H9 (cell line): ENCODE data around the gene GSTA4. TPM values are rescaled to one million over a fixed set of nuclear protein-coding genes. Genes with fewer than 3 reads are reported as not detected.

Source experiments
- DNase-seq: peaks from one replicate; pipeline ENCODE4 v3.0.0-alpha.2; 2017
- H2AFZ ChIP-seq: one replicate; pipeline ENCODE4 v1.6.1; 2013; ENCODE audit warnings: mild to moderate bottlenecking, low read length, control low read depth, moderate library complexity
- H2AK5ac ChIP-seq: 2 replicates; pipeline ENCODE4 v1.6.1; 2013; ENCODE audit warnings: low read length, control low read depth, mixed read lengths; ENCODE audit not compliant: insufficient read length
- H2BK120ac ChIP-seq: one replicate; pipeline ENCODE4 v1.6.1; 2013; ENCODE audit warnings: low read depth, mild to moderate bottlenecking, low read length, control low read depth, inconsistent platforms; ENCODE audit not compliant: poor library complexity, severe bottlenecking
- H2BK12ac ChIP-seq: 2 replicates; pipeline ENCODE4 v1.6.1; 2013; ENCODE audit warnings: low read length, control low read depth, mixed read lengths, low read depth; ENCODE audit not compliant: insufficient read length
- H2BK15ac ChIP-seq: 2 replicates; pipeline ENCODE4 v1.6.1; 2013; ENCODE audit warnings: low read depth, low read length, control low read depth
- H2BK20ac ChIP-seq: one replicate; pipeline ENCODE4 v1.6.1; 2013; ENCODE audit warnings: low read depth, mild to moderate bottlenecking, low read length, control low read depth, inconsistent platforms; ENCODE audit not compliant: poor library complexity, severe bottlenecking
- H2BK5ac ChIP-seq: 2 replicates; pipeline ENCODE4 v1.6.1; 2013; ENCODE audit warnings: low read length, control low read depth, mixed read lengths; ENCODE audit not compliant: insufficient read length
- H3K14ac ChIP-seq: 2 replicates; pipeline ENCODE4 v1.6.1; 2013; ENCODE audit warnings: low read length, control low read depth; ENCODE audit not compliant: insufficient read depth
- H3K18ac ChIP-seq: 2 replicates; pipeline ENCODE4 v1.6.1; 2013; ENCODE audit warnings: low read depth, mild to moderate bottlenecking, mixed read lengths, low read length, control low read depth; ENCODE audit not compliant: insufficient read length
- H3K23ac ChIP-seq: 2 replicates; pipeline ENCODE4 v1.6.1; 2013; ENCODE audit warnings: low read length, control low read depth, mixed read lengths, low read depth; ENCODE audit not compliant: insufficient read length
- H3K23me2 ChIP-seq: 2 replicates; pipeline ENCODE4 v1.6.1; 2013; ENCODE audit warnings: low read depth, mild to moderate bottlenecking, mixed read lengths, low read length, control low read depth; ENCODE audit not compliant: insufficient read length, poor library complexity, severe bottlenecking
- H3K27ac ChIP-seq: 2 replicates; pipeline ENCODE4 v1.5.1; 2013; ENCODE audit warnings: low read length, control low read depth, mixed read lengths, low read depth; ENCODE audit not compliant: insufficient read length
- H3K27me3 ChIP-seq: 2 replicates; pipeline ENCODE4 v1.6.1; 2013; ENCODE audit warnings: low read length, control low read depth, inconsistent platforms; ENCODE audit not compliant: insufficient read depth
- H3K4ac ChIP-seq: 2 replicates; pipeline ENCODE4 v1.6.1; 2013; ENCODE audit warnings: low read depth, mild to moderate bottlenecking, control low read depth, inconsistent platforms, low read length, moderate library complexity
- H3K4me1 ChIP-seq: 2 replicates; pipeline ENCODE4 v1.6.1; 2013; ENCODE audit warnings: low read length, control low read depth, inconsistent platforms; ENCODE audit not compliant: insufficient read depth
- H3K4me2 ChIP-seq: 2 replicates; pipeline ENCODE4 v1.6.1; 2013; ENCODE audit warnings: low read length, control low read depth, mixed read lengths; ENCODE audit not compliant: insufficient read length, insufficient read depth
- H3K56ac ChIP-seq: 2 replicates; pipeline ENCODE4 v1.6.1; 2013; ENCODE audit warnings: low read depth, mild to moderate bottlenecking, mixed read lengths, low read length, control low read depth; ENCODE audit not compliant: insufficient read length
- H3K79me1 ChIP-seq: 2 replicates; pipeline ENCODE4 v1.6.1; 2013; ENCODE audit warnings: low read depth, mild to moderate bottlenecking, moderate library complexity, low read length, control low read depth, inconsistent platforms; ENCODE audit not compliant: insufficient read depth, poor library complexity, severe bottlenecking
- H3K79me2 ChIP-seq: 2 replicates; pipeline ENCODE4 v1.6.1; 2013; ENCODE audit warnings: low read length, control low read depth, inconsistent platforms; ENCODE audit not compliant: insufficient read depth
- H3K9ac ChIP-seq: 2 replicates; pipeline ENCODE4 v1.6.1; 2013; ENCODE audit warnings: low read length, control low read depth, mixed read lengths; ENCODE audit not compliant: insufficient read length; ENCODE audit errors: extremely low read depth
- H3K9me3 ChIP-seq: one replicate; pipeline ENCODE4 v1.6.1; 2013; ENCODE audit warnings: low read depth, low read length, inconsistent platforms; ENCODE audit not compliant: control insufficient read depth
- H3T11ph ChIP-seq: one replicate; pipeline ENCODE4 v1.6.1; 2013; ENCODE audit warnings: mild to moderate bottlenecking, low read length, control low read depth, inconsistent platforms
- H4K20me1 ChIP-seq: one replicate; pipeline ENCODE4 v1.6.1; 2013; ENCODE audit not compliant: control insufficient read depth, insufficient read length, insufficient read depth
- H4K5ac ChIP-seq: 2 replicates; pipeline ENCODE4 v1.6.1; 2013; ENCODE audit warnings: low read depth, mild to moderate bottlenecking, mixed read lengths, low read length, control low read depth; ENCODE audit not compliant: insufficient read length
- H4K8ac ChIP-seq: replicated peaks from 2 replicates; pipeline ENCODE4 v1.6.1; 2013; ENCODE audit warnings: low read length, control low read depth, mixed read lengths, low read depth; ENCODE audit not compliant: insufficient read length
- H4K91ac ChIP-seq: 2 replicates; pipeline ENCODE4 v1.6.1; 2013; ENCODE audit warnings: low read depth, mild to moderate bottlenecking, moderate library complexity, mixed read lengths, low read length, control low read depth; ENCODE audit not compliant: insufficient read length
- H3K27ac Mint-ChIP-seq, 3 experiments: 2 replicates in 2 of 3; 3 replicates in 1 of 3; pipeline ENCODE4 v1.8.0; 2020 to 2021; ENCODE audit warnings: mixed read lengths in 3 of 3, mild to moderate bottlenecking in 1 of 3, moderate library complexity in 1 of 3
- H3K27me3 Mint-ChIP-seq: 2 replicates; pipeline ENCODE4 v1.8.0; 2021; ENCODE audit warnings: low read depth, mild to moderate bottlenecking, moderate library complexity, mixed read lengths
- H3K36me3 Mint-ChIP-seq, 3 experiments: 2 replicates in 2 of 3; 3 replicates in 1 of 3; pipeline ENCODE4 v1.8.0; 2020 to 2021; ENCODE audit warnings: low read depth in 3 of 3, mixed read lengths in 3 of 3; ENCODE audit not compliant: insufficient read depth in 1 of 3
- H3K4me1 Mint-ChIP-seq, 2 experiments: 2 replicates each; pipeline ENCODE4 v1.8.0; 2020; ENCODE audit warnings: mixed read lengths in 2 of 2
- H3K4me3 Mint-ChIP-seq, 2 experiments: 2 replicates in 1 of 2; 3 replicates in 1 of 2; pipeline ENCODE4 v1.8.0; 2020 to 2021; ENCODE audit warnings: mild to moderate bottlenecking in 2 of 2, mixed read lengths in 2 of 2, moderate library complexity in 1 of 2
- H3K9me3 Mint-ChIP-seq, 2 experiments: 2 replicates in 1 of 2; 3 replicates in 1 of 2; pipeline ENCODE4 v1.8.0; 2020; ENCODE audit warnings: mild to moderate bottlenecking in 2 of 2, mixed read lengths in 2 of 2, moderate library complexity in 1 of 2
- CTCF ChIP-seq: fragments of 200-600 bp; sonication (generic); conservative IDR thresholded peaks from 3 replicates; pipeline ENCODE4 v1.8.0; 2021; ENCODE audit warnings: antibody characterized with exemption, mild to moderate bottlenecking
- WGBS: extraction: QIAGEN DNeasy Blood & Tissue Kit; methylation state at CpG from one replicate; pipeline ENCODE4 v1.1.7; 2013; ENCODE audit warnings: missing lambda C conversion rate, low lambda C conversion rate, mixed read lengths; ENCODE audit not compliant: insufficient read length; ENCODE audit errors: extremely low coverage; 5-methylcytosine and 5-hydroxymethylcytosine counted together
- total RNA-seq: library from RNA; stranded (reverse); gene quantifications from 2 replicates; pipeline ENCODE4 v1.2.1, GENCODE V29; 2021

Gene GSTA4
- total RNA-seq, 1 experiment from 2014 or later = 32.1 TPM

GRCh38 chr6:52937908-52938307 lies 57.2 kb downstream of the GSTA4 start:
- Mint-ChIP-seq H3K9me3 (no peaks in the 10 kb centered on the region), H3K4me1 (peaks cover 3 to 5% of the 10 kb centered on the region in 2 experiments)

More at GRCh38 chr6:52937908-52938307, 57.2 kb downstream of the GSTA4 start:
- Mint-ChIP-seq H3K27ac (no peak overlapping the region), H3K27me3 (no peaks in the 10 kb centered on the region), H3K36me3 (no peaks in the 10 kb centered on the region), H3K4me3 (no peak overlapping the region)
- no peak overlapping the region for H3K4me2 ChIP-seq
- H2AK5ac ChIP-seq = no peak overlapping the region
- H3K27me3 ChIP-seq = no peaks in the 10 kb centered on the region
- H3K14ac ChIP-seq = no peak overlapping the region
- H2BK12ac ChIP-seq = no peak overlapping the region
- no peak overlapping the region for H2BK5ac ChIP-seq
- no peak overlapping the region for H3K18ac ChIP-seq
- H3K79me2 ChIP-seq = no peaks in the 10 kb centered on the region
- H4K20me1 ChIP-seq = no peaks in the 10 kb centered on the region
- H4K91ac ChIP-seq = no peak overlapping the region
- no peak overlapping the region for H3K27ac ChIP-seq
- H3K9ac ChIP-seq = no peak overlapping the region
- H3K79me1 ChIP-seq = no peaks in the 10 kb centered on the region
- no peaks in the 10 kb centered on the region for H3K23me2 ChIP-seq
- no peak overlapping the region for H2BK120ac ChIP-seq
- no peak overlapping the region for H2BK20ac ChIP-seq
- H4K8ac ChIP-seq = no peak overlapping the region
- no peak overlapping the region for H3K23ac ChIP-seq
- no peak overlapping the region for H3T11ph ChIP-seq
- WGBS = no CpG with 5 or more reads among the region's 2 CpGs
- no peak for DNase-seq
- H3K4me1 ChIP-seq = no peaks in the 10 kb centered on the region
- H3K4ac ChIP-seq = no peak overlapping the region
- H3K56ac ChIP-seq = no peak overlapping the region
- no peak overlapping the region for H2AFZ ChIP-seq
- H2BK15ac ChIP-seq = no peak overlapping the region
- no peaks in the 10 kb centered on the region for H3K9me3 ChIP-seq
- no peak overlapping the region for H4K5ac ChIP-seq
- no peak for TF ChIP-seq CTCF
